Measurements from ENCODE around the gene LRIG1.
A peak's percentile ranks its signal among the peaks of the same experiment; 100 is the strongest.

Gene LRIG1

DNA sequence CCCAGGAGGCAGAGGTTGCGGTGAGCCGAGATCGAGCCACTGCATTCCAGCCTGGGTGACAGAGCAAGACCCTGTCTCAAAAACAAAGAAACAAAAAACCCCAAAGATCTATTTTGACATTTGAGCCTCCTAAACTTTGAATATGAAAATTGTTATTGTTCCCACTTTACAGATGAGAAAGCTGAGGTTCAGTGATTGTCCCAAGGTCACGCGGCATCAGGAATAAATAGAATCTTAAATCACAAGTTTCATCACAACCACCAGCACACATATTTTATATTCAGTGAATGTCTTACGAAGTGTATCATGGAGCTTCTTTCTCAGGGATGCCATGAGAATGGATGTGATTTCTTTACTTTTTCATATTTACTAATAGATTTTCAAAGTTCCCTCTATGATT is 5.3 kb upstream of the LRIG1 start:
- DNase-seq (ENCODE audit: low read depth in 3 of 3) = no peak

DNA sequence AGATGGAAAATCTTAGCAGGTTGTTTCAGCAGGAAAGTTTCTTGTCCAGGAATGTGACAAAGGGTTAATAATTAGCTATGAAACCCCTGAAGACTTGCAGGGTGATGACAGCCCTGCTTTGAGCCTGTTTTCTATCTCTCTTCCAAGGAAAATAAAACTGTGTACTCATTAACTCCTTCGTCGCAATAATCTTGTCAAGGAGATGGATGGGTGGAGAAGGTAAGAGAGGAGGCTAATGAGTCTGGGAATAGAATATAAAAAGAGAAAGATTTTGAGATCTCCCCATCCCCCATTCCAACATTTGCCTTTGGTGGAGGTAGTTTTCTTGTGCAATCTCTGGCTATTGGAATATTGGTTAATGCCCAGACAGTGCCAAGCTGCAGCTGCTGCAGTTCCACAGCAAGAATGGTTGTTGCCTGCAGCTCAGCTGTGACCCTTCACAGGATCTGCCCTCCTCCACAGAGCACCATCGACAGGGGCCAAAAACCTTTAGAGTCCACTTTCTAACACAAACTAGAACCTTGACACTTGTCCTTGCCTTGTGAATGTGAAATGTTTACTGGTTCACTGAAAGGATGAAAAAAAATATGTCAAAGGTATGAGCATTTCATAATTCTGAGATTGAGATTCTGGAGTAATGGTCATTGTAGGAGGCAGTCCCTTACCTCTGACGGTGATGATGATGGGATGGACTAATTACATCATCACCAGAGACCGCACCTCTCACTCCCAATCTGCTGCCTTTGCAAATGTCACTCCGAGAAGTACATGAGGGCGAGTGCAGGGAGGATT is 4.2 kb upstream of the LRIG1 start:
- no peak for DNase-seq (ENCODE audit: low read depth in 3 of 3)

DNA sequence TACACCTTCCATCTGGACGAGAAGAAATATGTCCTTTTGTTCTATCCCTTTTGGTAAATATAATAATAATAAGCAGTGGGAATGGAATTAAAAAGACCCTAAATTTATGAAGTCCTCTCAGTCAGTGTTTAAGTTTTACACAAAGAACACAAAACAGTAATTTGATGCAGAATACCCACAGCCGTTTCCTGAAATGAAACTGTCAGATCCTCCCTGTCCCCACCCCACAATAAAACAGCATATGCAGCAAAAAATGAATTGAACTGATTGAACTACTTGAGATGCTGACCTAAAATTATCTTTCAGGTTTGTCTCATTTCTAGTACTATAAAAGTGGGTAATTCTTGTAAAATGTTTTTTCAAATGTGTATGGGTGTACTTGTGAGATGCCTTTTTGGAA is 2.2 kb upstream of the LRIG1 start:
- no peak for DNase-seq (ENCODE audit: low read depth in 3 of 3)

DNA sequence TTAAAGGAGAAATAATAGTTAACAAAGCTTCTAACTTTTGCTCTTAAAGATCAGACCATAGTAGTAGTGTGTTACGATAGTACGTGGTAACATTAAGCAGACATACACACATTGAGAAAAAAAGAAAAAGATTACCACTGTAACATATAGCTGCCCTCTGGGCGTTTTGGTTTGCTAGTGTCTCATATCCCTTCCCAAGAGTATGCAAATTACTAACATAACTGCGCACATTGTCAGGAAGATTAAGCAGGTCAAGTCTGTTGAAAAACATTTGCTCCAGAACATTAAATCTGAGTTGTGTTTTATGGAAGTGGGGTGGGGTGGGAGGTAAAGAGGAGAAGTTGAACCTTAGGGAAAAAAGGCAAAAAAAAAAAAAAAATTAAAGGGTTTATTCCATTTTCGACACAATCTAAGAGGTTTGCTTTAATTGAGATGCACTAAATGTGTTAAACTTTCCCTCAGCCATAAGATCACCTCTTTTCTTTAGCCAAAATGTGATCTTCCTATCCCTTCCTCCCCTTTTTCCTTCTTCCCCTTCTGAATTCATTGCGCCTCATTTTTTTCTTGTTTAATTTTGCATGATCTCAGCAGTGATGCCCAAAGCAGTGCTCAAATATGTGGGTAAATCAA is 1.5 kb upstream of the LRIG1 start:
- DNase-seq (ENCODE audit: low read depth in 3 of 3) = no peak

DNA sequence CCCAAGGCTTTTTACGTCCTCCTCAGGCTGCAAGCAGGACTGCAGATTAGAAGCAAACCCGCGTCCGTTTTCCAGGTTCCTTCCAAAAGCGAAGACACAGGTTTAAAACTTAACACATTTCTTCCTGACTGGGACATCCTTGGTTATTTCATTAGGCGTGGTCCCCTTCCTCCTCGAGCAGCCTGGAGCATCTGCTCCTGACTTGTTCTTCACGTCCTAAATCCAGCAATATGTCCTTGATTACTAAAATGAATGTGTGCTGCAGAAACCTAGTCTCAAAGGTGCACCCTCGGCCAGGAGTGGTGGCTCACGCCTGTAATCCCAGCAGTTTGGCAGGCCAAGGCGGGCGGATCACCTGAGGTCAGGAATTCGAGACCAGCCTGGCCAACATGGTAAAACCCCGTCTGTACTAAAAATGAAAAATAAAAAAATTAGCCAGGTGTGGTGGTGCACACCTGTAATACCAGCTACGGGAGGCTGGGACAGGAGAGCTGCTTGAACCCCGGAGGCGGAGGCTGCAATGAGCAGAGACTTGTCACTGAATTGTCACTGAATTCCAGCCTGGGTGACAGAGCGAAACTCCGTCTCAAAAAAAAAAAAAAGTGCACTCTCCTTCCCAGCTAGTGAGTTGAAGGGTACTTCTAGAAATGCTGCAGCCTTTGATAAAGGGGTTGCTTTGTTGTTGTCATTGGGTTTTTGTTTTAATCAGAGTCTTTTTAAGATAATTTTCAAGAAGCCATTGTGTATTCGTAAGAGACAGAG is 842 bp upstream of the LRIG1 start:
- DNase-seq (ENCODE audit: low read depth in 3 of 3) = no peak

DNA sequence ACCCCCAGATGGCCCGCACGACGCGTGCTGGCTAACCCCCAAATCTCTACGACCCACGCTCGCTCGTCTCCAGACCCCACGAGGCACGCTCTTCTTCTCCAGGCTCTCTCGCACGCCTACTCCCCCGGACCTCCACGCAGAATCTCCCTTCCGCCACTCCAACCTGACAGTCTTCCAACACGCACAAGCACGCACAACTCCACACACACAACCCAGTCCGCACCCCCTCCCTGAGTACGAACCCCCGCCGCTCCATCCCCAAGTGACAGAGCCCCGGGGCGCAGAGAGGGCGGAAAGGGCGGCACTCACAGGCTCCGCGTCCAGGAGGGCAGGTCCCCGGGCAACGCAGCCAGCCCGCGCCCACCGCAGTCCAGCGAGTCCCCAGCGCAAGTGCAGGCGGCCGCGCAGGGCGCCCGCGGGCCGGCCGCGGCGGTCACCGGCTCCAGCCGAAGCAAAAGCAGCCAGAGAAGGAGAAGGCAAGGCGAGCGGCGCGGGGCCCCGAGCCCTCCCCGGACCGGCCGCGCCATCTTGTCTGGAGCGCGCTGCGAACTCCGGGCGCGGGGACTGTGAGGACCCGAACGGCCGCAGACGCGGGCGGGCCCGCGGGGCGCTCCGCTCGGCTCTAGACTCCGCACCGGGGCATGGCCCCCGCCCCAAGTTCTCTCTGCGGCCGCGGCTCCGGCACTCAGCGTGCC is 794 bp downstream of the LRIG1 start:
- DNase-seq (ENCODE audit: low read depth in 3 of 3) = peak; percentile 28 to 43 (median 41)

DNA sequence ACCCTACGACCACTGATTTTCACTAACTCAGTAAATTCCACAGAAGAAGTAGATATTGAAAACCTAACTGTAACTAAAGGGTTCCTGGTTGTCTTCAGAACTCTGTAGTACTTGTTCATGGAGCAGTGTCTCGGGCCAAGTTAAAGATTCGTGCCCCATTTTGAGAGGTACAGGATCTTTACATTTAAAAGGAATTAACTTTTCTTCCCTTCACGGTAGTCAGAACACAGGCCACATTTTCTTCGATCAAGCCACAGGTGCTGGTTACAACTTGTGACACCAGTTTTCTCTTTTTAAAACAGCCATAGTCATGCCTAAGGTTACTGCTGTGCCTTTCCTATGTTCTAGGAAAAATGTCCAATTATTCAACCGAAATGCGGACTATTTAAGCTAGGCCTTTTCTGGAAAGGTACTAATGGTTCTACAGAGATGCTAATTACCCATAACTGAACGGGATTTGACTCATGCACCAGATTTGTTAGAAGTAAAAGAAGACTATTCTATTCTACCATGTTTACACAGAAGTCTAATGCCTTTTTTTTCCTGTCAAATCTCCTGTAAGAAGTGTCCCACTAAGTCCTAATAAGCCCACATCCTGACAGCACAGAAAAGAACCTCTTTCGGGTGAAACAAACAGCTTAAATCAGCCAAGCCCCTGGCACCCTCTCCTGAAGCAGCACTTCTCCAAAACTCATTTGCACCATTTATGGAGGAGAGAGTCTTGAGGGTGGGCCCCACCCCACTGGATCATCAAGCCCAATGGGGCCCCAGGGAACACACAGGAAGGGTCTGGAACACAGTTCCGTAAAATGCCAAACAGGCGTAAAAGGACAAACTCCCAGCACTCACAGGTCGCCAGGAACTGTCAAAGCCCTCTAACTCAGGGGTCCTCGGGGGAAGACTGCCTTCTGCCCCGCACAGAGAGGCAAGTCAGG is 1.9 kb downstream of the LRIG1 start:
- DNase-seq (ENCODE audit: low read depth in 3 of 3) = no peak

DNA sequence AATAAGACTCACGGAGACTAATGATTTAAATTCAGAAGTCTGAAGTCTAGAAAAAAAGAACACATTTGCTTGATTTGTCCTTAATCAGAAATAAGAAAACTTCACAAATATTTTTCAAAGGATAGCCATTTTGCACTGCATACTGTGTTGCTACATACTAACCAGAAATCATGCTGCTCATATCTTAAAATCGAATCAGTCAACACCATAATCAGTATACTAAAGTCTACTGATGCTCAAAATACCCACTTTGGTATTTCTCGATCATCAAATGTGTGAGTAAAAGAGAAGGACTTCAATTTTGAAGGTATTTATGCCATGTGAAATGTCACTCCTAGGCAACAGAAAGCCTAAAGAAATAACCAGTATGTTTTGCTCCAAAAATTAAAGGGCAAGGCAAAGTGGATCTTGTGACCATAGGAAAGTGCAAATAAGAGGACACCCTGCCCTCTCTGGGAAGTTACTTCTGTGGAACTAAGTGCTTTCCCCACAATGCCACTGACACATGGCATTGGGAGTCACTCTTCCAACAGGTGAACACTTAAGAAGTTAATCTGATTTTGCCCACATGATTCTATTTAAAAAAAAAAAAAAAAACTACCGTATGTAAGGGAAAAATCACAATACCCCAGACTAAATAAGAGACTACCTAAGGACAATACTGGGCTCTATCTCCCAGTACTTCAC is 2.7 kb downstream of the LRIG1 start:
- no peak for DNase-seq (ENCODE audit: low read depth in 3 of 3)

DNA sequence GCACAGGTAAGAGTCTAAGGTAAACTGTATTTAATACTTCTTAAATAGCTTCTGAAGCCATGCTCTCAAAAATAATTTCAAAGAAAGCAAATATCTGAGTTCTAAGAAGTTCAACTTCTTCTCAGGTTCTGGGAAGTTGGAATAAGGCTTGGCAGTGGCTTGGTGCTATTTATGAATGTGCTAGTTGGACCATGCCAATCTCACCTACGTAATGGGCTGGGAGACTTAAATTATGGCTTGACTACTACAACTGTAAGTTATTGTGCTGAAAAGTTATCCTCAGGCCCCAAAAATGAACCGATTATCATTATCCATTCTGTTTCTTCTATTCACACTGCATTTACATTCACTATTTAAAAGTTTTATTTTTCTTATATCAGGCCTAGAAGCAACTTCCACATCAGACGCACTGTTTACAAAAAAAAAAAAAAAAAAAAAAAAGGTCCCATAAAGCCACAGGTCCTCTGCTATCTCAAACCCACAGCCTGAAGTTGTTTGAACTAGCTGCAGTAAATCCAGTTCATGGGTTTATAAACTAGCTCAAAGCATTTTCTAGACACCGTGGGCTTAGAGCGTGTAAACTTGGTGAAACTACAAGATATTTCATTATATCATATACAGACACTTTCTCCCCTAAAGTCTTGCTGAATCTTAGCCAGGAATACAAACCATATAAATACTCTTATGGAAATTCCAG is 3.4 kb downstream of the LRIG1 start:
- no peak for DNase-seq (ENCODE audit: low read depth in 3 of 3)

DNA sequence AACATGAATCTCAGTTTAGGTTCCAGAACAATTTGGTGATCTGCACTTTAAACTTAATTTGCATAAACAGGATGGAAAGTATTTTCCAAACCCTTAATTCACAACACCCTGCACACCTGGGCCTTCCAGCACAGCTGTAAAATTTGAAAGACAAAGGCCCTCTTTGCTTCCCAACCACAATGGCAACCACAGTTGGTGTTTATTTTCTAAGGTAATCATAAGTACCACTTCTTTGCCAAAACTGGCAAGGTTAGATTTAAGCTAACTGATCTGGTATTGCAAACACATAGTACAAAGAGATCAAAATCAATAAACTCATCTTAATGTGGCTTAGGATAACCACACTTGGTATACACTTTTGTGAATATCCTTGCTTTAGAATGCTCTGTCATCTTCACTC is 4.1 kb downstream of the LRIG1 start:
- no peak for DNase-seq (ENCODE audit: low read depth in 3 of 3)

DNA sequence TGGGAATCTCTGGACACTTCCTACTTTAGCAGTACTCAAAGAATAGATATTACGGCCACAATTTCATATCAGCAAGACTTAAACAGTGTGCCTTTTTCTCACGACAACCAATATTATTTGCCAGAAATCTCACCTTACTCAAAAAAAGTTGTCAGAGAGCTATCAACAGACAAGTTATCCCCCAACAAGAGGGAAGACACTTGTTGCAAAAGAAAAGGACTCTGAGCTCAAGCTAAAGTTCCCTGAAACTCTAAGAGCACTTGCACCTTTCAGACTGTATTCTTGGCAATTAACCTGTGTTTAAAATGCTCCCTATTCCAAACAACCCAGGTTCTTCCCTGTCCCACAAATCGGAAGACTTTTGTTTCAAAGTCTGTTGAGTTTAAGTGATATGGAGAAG is 4.5 kb downstream of the LRIG1 start:
- DNase-seq (ENCODE audit: low read depth in 3 of 3) = no peak

DNA sequence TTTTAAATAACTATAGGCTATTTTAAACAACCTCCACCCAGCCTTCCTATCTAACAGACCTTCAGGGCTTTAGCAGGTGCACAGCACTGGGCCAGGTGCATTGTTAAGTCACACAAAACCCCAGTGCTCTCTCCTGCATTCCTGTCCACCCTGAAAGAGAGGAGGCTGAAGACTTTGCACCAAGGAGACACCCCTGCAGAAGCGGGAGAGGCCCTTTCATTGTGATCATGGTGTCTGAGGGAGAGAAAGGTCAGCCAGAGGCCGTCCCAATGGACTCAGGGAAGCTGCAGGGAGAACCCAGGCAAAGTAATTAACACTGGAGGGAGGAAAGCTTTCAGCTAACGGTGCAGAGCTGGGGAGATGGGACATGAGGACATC is 5.2 kb downstream of the LRIG1 start:
- DNase-seq (ENCODE audit: low read depth in 3 of 3) = no peak

DNA sequence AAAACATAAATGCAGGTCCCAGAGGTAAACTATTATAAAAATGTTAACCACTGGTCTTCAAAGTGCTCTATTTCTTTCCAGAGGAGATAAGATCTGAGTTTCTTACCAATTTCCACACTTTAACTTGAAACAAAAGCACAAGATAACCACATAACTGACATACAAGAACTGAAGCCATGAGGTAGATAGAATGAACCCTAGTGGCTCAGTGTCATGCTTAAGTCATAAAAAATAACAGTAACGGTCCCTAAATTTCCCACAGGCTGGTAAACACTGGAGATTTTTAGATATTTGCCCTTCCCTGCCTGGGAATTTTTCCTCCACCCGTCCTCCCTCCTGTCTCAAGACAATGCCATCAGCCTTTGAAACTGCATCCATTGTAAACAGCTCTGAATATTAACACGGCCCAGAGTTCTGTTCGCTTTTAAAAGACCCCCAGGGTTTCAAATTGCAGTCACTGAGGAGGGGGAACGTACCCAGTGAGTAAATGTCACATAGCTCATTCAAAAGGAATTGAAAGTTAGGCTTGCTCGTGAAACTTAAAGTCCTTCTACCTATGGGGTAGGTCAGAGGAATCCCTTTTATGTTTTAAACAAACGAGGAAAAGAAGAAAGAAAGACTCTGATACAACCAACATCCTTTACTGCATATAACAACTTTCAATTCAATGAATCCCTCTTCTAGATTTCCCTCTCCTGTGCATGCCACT is 5.7 kb downstream of the LRIG1 start:
- no peak for DNase-seq (ENCODE audit: low read depth in 3 of 3)

DNA sequence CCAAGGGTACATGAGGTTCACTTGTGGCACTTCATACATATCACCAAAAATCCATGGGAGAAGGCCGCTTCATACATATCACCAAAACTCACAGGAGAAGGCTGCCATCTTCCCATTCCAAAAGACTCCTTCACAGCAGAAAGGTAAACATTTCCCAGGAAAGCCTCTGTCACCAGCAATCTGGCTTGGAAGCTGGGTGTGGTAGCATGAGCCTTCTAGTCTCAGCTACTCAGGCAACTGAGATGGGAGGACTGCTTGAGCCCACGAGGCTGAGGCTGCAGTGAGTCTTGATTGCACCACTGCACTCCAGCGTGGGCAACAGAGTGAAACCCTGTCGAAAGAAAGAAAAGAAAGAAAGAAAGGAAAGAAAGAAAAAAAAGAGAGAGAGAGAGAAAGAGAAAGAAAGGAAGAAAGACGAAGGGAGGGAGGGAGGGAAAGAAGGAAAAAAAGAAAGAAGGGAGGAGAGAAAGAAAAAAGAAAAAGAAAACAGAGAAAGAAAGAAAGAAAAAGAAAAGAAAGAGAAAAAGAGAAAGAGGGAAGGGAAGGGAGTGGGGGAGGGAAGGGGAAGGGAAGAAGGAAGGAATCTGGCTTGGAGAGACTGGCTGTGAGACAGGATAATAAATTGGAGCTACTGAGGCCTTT is 7.2 kb downstream of the LRIG1 start:
- no peak for DNase-seq (ENCODE audit: low read depth in 3 of 3)

DNA sequence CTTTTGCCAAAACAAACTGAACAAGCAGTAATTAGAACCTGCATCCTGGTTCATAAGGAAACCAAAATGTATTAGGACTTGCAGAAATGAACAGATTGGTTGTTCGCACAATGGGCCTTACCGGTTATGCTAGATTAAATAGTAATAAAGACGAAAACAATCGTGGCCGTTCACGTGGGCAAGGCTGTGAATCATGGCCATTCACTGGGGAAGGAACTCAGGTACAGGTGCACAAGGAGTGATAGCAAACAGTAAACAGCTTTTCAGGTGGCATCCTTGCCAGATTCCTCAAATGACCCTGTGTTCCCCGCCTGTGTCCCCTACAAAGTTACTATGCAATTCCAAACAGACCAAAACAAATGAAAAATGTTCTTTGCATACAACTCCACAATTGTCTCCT is 8.2 kb downstream of the LRIG1 start:
- DNase-seq (ENCODE audit: low read depth in 3 of 3) = no peak

DNA sequence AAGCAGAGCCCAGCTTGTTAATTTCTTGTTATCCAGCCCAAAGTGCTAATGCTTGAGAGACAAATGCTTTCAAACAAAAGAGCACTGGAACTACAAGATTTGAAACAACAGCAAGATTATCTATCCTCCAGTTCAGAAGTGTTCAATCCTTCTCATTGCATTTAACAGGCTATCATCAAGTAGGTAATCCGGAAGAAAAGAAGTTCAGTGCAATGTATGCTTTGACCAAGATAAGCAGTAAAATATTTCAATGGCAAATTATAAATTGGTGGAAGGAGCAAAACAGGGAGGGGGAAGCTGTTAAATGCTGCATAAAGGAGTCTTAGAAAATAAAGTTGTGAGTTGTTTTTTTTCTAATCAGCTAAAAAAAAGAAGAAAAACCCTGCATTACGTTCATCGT is 8.8 kb downstream of the LRIG1 start:
- DNase-seq (ENCODE audit: low read depth in 3 of 3) = no peak

DNA sequence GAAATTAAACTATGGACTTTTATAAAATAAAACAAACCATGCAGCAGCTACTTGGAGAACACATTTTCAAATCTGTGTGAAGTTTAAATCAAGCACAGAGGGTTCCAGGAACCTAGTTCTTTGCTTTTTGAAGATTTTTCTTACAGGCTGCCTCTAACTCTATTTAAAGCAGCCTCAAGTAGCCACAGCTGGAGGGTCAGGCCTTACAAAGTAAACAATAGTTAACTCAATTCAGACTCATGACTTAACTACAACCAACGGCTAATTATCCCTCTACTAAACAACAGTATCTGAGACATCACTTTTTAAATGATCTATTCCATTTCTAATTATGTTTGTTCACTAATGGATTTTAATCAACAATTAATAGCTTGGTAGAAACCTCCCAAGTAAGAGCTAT is 9.8 kb downstream of the LRIG1 start:
- no peak for DNase-seq (ENCODE audit: low read depth in 3 of 3)

DNA sequence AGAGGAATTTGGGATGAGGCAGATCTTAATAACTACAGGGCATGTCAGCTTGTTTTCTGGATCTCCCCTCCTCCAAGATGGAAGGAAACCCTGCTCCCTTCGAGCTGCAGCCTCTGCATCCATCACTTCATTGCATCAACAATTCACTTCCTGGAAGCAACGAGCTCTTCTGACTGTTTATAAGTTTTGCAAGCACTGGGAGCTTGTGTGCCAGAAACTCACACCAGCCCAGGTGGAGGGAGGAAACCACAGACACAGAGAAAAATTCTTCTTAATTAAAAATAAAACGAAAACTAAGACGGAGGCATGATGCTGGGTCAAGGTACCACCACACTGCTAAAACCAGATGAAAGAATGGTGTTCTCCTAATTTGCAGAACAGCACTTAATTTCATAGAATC is 10.6 kb downstream of the LRIG1 start:
- no peak for DNase-seq (ENCODE audit: low read depth in 3 of 3)

DNA sequence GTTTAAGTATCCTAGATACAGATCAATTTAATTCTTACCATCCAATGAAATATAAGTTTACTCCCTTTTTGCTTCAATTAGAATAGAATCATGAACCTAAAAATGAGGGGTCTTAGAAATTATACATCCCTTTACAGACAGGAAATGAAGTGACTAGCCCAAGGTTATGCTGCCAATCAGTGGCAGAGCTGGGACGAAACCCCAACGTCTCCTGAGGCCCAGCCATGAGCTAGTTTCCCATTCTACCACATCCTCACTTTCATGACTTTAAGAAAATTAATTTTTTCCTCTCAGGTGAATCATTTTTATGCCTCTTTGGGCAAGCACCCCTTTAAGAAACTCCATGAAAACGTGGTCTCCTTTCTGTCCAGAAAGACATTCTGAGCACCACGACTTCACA is 11.2 kb downstream of the LRIG1 start:
- no peak for DNase-seq (ENCODE audit: low read depth in 3 of 3)

Measured in stimulated activated CD4-positive, alpha-beta T cell treated with anti-CD3 and anti-CD28 coated beads, TNF-alpha, amount 100 ng/mL, for 4 hours (primary cell).